HG03558 (cell line): ENCODE measurements around the gene PNMA6E.
"Not testable (repeated sequence)": the region's sequence is repeated elsewhere in the genome, so short reads cannot be mapped to it uniquely, and the experiment has no call there.

ENCODE experiments used
- ATAC-seq: cut with Tn5 transposase; IDR thresholded peaks from one replicate; pipeline ENCODE4 v1.9.1; 2021; ENCODE audit warnings: moderate number of reproducible peaks; ENCODE audit not compliant: unreplicated experiment; ENCODE audit errors: extremely low read depth

Gene PNMA6E

DNA sequence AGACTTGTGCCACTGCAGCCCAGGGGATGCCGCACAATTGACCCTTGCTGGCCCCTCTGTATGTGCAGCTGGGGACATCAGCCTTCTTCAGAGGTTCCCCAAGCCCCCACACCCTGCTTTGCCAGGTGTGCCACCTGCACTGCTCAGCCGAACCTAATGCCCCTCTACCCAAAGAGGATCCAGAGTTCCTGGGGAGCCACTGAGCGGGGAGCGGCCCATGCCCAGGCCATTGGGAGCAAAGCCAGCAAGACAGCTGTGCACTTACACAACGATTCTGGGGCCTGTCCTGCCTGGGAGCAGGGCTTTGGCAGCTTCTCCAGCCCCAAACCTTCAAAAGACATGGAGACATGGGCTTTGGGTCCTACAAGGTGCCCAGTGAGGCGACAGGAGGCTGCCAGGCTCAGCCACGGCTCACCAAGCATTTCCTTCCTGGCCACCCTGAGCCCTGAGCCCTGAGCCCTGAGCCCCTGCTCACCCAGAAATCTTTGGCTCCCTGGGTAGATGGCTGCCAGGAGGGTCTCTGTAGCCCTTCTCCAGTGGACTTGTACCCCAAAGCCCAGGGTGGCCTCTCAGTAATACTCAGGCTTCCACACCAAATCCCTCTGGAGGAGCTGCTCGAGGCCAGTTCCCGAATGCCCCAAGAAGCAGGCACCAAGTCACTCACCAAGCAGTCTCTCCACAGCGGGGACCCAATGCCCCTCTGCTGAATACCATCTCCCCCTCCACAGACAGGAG is 13.0 kb downstream of the PNMA6E start:
- no peak for ATAC-seq

DNA sequence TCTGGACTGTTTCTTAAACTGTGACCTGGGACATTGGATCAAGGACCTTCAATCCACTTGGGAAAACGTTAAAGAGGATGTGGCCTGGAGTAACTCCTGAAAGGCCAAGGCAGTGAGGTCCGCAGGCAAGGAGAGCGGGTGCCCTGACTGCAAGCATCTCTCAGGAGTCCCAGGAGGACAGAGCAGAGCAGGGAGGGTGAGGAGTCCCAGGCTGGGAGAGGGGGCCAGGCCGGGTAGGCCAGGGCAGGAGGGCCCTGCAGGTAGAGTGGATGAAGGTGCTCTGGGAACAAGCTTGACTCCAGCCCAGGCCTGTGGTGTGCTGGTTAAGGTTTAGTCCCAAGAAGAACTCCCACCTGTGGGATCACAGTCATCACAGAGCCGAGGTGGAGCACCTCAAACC is 13.8 kb downstream of the PNMA6E start:
- ATAC-seq, result no peak

DNA sequence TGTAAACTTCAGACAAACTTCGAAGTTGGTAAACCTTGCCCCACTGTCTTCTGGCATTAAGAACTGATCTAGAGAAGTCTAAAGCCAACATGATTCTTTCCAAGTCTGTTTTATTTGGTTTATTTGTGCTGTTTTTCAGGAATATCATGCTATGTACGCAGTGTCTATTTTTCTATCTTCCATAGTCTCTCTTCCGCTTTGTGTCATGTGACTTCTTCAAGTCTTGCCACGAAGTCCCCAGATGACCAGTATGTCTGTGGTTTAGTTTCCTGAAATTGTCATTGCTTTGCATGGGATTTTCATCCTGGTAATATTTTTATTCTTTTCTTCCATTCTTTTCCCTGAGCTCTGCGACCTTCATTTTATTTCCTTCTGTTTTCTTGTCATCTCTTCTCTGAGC is 15.1 kb downstream of the PNMA6E start:
- ATAC-seq, result no peak

DNA sequence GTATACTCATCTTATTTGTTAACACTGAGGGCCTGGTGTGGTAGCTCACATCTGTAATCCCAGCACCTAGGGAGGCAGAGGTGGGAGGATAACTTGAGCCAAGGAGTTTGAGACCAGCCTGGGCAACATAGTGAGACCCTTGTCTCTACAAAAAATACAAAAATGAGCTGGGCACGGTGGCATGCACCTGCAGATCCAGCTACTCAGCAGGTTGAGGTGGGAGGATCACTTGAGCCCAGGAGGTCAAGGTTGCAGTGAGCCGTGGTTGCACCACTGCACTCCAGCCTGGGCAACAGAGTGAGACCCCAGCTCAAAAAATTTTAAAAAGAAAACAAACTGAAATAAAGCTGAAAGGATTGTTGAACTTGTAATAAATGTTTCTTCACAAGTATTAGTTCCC is 16.2 kb downstream of the PNMA6E start:
- ATAC-seq, result not testable (repeated sequence)

DNA sequence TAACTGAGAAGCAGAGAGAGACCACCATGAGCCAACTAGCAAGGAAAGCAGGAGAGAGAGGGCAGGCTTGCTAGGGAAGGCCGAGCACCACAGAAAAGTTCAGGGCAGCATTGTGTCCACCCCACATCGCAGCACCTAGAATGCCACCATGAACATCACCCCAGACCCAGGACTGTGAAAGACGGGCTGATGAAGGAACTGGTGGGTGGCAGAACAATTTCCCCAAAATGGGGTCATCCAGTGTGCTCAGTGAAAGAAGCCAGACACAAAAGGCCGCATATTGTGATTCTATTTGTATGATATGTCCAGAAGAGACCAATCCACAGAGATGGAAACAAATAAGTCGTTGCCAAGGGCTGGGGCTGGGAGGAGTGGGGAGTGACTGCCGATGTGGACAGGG is 16.8 kb downstream of the PNMA6E start:
- ATAC-seq, result no peak

DNA sequence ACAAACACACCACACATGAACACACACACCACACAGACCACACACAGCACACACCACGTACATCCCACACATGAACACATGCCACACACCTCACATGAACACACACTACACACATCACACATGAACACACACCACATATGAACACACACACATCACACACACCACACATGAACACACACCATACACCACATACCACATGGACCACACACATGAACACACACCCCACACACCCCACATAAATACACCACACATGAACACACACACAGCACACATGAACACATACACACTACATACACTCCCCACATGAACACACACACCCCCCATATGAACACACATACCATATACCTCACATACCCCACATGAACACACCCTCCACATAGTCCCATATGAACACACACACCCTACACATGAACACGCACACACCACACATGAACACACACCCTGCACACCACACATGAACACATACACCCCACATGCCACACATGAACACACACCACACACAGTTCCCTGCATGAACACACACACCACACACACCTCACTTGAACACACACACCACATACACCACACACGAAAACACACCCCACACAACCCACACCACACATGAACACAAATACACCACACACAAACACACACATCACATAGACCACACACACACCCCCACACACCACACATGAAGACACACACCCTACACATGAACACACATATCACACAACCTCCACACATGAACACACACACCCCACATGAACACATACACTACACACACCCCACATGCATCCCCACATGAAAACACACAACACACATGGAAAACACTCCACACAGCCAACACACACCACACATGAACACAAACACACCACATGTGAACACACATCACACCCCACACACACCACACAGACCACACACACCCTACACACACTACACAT is 18.3 kb downstream of the PNMA6E start:
- ATAC-seq, result no peak

DNA sequence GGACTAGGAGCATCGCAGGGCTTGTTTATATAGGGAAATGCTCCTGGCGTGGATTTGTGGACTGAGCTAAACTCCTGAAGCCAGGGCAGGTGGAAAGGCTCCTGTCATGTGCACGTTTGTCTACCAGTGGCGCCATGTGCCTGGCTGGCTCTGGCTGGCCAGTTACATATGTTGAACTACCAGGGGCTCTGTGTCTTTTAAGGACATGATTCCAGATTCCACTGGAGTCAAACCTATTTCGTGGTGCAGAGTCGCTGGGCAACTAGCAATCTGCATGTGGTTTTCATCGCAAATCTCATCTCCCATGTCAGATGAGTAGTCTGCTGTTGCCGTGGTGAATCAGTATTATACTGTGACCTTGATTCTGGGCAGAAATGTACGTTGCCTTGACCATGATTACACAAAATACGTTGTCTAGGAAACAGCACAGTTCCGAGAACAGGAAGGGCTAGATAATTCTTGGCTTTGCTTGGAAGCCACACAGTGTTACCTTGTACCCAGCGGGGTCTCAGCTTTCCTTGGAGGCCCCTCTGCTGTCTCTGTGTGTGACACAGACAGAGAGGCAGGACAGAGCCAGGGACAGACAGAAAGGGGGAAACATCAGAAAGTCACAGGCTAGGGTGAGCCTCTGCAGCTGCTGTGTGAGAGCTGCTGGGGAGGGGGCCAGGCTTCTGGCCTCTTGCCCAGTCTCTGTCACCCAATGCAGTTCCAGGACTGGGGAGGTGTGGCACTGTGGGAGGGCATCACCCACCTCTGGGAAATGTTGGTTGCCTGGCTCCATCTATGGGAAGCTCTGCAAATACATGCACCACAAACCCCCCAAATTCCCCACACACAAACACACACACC is 19.2 kb downstream of the PNMA6E start:
- no peak for ATAC-seq

DNA sequence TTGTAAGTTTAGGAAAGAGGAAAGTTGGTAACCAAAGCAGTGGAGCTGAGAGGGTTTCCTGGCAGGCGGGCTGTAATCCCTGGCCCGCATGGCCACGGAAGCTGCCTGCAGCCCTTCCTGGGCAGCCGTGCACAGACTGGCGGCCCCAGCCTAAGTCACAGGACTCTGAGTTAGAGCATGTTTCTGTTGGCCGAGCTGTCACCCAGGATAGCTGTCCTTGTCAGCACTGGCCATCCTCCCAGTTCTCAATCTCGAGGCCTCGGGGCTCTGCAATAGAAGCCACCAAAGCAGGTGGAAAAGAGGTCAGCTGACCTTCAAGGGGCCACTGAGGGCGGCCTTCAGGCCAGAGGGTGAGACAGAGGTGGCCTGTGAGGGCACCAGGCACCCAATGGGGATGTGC is 20.5 kb downstream of the PNMA6E start:
- ATAC-seq, result no peak

DNA sequence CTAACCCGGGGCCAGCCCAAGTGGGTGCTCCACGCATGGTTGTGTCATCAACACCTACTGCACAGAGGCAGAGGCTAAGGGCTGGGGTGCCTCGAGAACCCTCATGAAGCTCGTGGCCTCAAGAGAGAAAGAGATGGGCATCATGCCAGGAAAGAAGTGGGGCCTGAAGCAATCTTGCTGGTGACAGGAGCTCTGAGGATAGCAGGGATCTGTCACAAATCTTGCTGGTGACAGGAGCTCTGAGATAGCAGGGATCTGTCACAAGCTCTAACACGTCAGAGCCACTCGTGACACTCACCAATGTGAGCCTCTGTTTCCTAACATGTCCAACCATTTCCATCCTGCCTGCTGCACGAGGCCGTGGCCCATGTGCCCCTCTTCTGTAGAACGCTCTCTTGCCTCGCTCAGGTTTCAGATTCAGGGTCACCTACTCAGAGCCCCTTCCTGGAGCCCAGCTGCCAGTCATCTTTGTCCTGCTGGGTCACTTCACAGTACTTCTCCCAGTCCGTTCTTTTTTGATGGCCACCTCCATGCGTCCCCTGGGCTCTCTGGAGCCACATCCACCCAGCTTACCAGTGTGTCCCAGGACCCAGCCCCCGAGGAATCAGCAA is 21.1 kb downstream of the PNMA6E start:
- ATAC-seq, result no peak

DNA sequence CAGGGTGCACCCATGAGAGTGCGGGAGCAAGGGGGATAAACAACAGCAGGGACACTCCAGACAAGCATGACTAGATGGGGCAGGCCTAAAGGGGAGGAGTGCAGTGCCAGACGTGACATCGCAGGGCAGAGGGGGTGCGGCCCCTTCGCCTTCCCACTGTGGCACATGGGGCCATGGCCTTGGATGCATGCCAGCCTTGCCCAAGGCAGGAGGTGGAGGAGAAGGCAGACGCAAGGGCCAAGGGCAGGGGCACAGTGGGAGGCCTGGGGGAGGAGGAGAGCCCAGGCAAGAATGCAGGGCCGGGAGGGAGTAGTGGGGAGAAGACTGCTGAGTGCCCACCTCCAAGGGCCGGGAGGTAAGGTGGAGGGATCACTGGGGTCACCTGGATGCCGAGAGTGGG is 21.6 kb downstream of the PNMA6E start:
- ATAC-seq, result no peak

DNA sequence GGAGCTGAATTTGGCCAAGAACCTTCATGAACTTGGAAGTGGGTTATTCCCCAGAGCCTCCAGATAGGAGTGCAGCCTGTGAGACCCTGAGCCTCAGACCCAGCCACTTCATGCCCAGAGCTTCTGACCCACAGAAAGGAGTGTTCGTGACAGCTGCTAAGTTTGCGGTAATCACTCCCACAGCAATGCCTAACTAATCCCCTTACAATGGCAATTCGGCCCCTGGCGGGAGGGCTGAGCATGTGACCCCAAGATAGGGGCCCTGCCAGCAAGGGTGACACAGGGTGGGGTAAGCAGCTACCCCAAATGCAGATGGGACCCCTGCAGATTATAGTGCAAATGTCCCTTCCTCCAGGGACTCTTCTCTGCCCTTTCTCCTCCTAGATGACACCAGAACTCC is 22.5 kb downstream of the PNMA6E start:
- no peak for ATAC-seq

DNA sequence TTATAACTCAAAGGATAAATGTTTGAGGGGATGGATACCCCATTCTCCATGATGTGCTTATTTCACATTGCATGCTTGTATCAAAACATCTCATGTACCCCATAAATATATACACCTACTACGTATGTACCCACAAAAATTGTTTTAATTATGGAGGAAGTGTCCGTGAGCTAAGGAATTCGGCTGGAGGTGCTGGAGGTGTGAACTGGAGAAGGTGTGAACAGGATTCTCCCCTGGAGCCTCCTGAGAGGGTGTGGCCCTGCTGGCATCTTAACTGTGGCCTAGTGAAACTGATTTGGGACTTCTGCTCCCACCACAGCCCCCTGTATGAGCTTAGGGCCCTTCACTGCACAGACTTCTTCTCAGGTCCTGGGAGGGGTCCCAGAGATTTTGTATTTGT is 23.4 kb downstream of the PNMA6E start:
- ATAC-seq, result no peak

DNA sequence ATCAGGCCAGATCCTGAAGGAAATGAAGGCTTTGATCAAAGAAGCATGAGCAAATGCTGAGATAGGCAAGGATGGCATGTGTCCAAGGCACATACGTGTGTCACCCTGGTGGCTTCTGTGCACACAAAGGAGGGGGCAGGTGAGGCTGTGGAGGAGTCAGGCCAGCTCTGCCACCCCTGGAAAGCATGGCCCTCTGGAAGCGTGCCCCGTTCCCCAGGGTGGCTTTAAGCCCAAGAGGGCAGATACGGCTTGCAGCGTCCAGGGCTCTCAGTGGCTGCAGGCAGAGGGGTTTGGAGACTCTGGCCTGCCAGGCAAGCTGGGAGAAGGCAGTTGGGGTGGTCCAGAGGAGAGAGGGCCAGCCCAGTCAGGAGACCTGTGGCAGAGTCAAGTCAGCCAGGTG is 25.6 kb downstream of the PNMA6E start:
- ATAC-seq, result no peak

DNA sequence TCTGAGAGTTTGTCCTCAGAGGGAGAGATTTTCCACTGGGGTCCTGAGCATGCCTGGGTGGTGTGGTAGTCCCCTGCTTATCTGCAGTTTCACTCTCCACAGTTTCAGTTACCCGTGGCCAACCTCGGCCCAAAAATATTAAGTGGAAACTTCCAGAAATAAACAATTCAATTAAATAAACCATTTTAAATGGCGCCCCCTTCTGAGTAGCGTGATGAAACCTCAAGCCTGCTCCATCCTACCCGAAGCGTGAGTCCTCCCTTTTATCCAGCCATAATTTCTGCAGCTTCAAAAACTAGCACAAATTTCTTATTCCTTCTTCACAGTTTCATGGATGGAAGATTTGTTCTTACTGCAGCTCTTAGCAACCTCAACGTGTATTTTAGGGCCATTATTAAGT is 26.7 kb downstream of the PNMA6E start:
- ATAC-seq, result no peak

DNA sequence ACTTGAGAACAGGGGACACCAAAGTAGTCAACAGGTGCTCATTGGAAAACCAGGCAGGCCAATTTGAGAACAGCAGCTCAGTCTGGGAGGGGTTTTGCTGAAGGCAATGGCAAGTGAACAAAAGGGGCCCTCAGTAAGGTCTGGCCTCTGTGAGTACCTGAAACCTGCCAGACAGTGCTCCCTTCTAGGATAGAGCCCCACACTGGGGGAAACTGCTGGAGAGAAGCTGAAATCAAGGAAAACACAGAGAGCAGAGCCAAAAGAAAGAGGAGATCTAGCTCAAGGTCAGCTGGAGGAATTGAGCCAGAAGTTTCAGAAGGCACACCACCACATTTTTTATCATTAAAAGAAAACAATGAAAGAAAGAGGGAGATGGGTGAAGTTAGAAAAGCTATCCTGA is 28.2 kb downstream of the PNMA6E start:
- no peak for ATAC-seq

DNA sequence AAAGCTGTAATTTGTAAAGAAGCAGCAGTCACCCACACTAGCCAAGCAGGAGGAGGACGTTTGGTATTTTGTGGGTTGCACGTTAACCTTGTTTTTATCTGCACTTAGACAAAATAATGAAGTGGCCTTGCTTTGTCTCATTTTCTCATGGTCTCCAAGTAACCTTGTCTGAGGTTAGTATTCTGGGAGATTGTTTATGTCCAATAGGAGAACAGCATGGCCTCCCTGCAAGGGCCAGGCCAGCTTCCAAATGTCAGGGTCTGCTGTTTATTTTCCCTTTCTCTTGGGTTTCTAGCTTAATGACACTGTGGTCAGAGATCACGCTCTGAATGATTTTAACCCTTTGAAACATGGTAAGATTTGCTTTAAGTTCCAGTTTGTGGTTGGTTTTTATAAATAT is 29.9 kb downstream of the PNMA6E start:
- ATAC-seq, result no peak

DNA sequence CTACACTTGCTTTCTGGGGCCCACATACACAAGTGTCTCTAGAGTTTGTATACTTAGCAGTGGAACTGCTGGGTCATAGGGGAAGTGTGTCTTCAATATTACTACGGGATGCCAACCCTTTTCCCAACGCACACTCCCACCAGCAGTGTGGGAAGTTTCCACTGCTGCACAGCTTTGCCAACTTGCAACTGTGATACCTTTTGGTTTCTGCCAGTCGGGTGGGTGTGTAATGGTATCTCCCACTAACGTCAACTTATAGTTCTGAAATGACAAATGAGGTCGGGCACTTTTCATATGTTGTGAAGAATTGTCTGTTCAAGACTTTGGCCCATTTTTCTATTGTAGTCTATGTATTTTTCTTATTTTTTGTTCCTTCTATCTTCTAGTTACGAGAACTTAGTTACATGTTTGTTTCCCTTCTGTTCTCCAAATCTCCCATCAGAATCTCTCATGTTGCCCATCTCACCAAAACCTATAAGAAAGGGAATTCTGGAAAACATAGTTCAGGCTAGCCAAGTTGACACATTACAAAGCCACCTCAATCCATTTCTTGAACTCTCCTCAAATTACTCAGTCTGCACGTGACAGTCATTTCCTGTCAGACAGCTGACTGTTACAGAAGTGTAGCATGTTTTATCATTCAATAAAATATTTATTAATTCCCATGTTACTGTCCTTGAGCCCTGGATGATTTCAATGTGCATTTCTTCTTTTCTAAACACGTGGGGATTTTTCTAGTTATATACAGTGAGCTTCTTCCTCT is 30.7 kb downstream of the PNMA6E start:
- ATAC-seq, result no peak

DNA sequence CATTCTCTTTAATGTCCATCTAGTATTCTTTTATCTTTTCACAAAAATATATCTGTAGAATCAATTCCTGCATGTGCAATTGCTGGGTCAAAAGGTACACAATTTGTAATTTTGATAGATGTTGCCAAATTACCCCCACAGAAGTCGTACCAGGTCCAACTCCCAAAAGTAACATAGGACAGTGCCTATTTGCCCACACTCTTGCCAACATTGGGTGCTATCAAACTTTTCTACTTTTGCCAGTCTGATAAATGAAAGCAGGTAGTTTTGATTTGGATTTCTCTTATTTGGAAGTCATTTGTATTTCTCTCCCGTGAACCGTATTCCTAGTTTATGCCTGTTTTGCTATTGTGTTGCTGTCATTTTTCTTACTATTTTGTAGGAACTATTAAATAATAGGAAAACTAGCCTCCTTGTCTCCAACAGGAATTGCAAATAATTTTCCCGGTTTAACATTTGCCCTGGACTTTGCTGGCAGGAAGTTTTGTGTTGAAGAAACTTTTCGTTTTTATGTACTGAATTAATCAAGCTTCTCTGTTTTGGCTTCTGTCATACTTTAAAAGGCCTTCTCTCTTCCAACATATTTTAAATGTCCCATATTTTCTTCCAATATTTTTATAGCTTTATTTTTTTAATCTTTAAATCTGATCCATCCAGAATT is 34.1 kb downstream of the PNMA6E start:
- no peak for ATAC-seq

DNA sequence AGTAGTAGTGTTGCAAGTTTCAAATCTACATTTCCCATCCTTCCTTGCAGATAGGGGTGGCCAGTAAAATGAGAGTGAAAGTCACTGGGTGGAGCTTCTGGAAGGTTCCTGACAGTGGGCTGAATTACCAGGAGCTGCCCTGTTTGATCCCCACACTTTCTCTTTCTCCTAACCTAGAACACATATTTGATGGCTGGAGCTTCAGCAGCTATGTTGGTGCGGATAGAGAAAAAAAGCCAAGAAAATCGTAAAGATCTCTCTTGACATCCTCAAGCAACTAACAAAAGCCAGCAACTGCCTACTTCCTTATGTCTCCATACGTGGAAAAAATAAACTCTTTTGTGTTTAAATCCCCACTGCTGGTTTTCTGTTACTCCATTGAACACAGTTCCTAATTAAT is 35.0 kb downstream of the PNMA6E start:
- no peak for ATAC-seq
